GM15510 (cell line): ENCODE data around the gene ECM1.

Experiments used
- POLR2A ChIP-seq: IDR thresholded peaks from 3 replicates; pipeline ENCODE4 v1.6.1; 2011; ENCODE audit warnings: borderline replicate concordance; ENCODE audit not compliant: insufficient read length; ENCODE audit errors: extremely low read depth

ECM1 gene

GRCh38 chr1:150548632-150549495, 41.0 kb downstream of the ECM1 start, which contains the start of gene ADAMTSL4:
Gene ADAMTSL4 (plus strand): TSS chr1:150549408. CDS start chr1:150552289, 2,881 bp downstream.
- TF ChIP-seq POLR2A: no peak

- no peak for TF ChIP-seq POLR2A
Measured at GRCh38 chr1:150549496-150550221, 41.8 kb downstream of the ECM1 start.

GRCh38 chr1:150550222-150551050, 42.5 kb downstream of the ECM1 start:
- no peak for TF ChIP-seq POLR2A

GRCh38 chr1:150551051-150551783, 43.3 kb downstream of the ECM1 start:
- no peak for TF ChIP-seq POLR2A

- no peak for TF ChIP-seq POLR2A
Measured at GRCh38 chr1:150551784-150552127, 43.8 kb downstream of the ECM1 start.

- no peak for TF ChIP-seq POLR2A
Measured at GRCh38 chr1:150552128-150552910, 44.4 kb downstream of the ECM1 start.

- TF ChIP-seq POLR2A: no peak
Measured at GRCh38 chr1:150552911-150553289, 45.0 kb downstream of the ECM1 start.

GRCh38 chr1:150553392-150554085, 45.6 kb downstream of the ECM1 start:
- no peak for TF ChIP-seq POLR2A

- no peak for TF ChIP-seq POLR2A
Measured at GRCh38 chr1:150554086-150554452, 46.2 kb downstream of the ECM1 start.

- TF ChIP-seq POLR2A: no peak
Measured at GRCh38 chr1:150555198-150555970, 47.5 kb downstream of the ECM1 start.

- no peak for TF ChIP-seq POLR2A
Measured at GRCh38 chr1:150555971-150556865, 48.3 kb downstream of the ECM1 start.
